OCI-LY7 (cell line): ENCODE results near the gene TBX5. TPM values are rescaled to one million over a fixed set of nuclear protein-coding genes. Genes with fewer than 3 reads are reported as not detected.

Source experiments
- BruUV-seq: library from RNA; stranded (reverse); fragments of 400-500 nt; replicated peaks from 2 replicates; lab custom pipeline; 2021; lab: Mats Ljungman, UMichigan
- CTCF ChIA-PET: fragments of 300-600 bp; sonication (Branson Sonifier 250); formaldehyde crosslinking; loops from one replicate; lab custom pipeline; 2022; ENCODE audit warnings: antibody characterized with exemption; ENCODE audit not compliant: unreplicated experiment; lab: Charles Lee
- POLR2A ChIA-PET: fragments of 300-600 bp; sonication (Branson Sonifier 250); formaldehyde crosslinking; loops from one replicate; lab custom pipeline; 2022; ENCODE audit warnings: antibody characterized with exemption; lab: Charles Lee
- DNase-seq: peaks from one replicate; pipeline ENCODE4 v3.0.0-alpha.2; 2015; ENCODE audit warnings: low spot score
- H2AFZ ChIP-seq: fragments of 200-600 bp; sonication (generic), shearing (Covaris generic); 2 replicates; pipeline ENCODE4 v1.6.1; 2014; ENCODE audit warnings: mild to moderate bottlenecking, antibody characterized with exemption, low read length, moderate library complexity
- H3K27ac ChIP-seq: fragments of 200-600 bp; sonication (generic); 2 replicates; pipeline ENCODE4 v1.5.1; 2014; ENCODE audit warnings: mixed run types, low read depth, mild to moderate bottlenecking, moderate library complexity, low read length, inconsistent platforms; ENCODE audit not compliant: poor library complexity, severe bottlenecking
- H3K36me3 ChIP-seq: fragments of 200-600 bp; sonication (generic); 2 replicates; pipeline ENCODE4 v1.6.1; 2014; ENCODE audit warnings: mild to moderate bottlenecking, antibody characterized with exemption, low read length, moderate library complexity, mixed read lengths; ENCODE audit not compliant: insufficient read depth
- H3K4me1 ChIP-seq: fragments of 200-600 bp; sonication (generic); 2 replicates; pipeline ENCODE4 v1.5.1; 2014; ENCODE audit warnings: mild to moderate bottlenecking, low read length; ENCODE audit not compliant: insufficient read depth, poor library complexity, severe bottlenecking
- H3K4me2 ChIP-seq: fragments of 200-600 bp; sonication (generic); 2 replicates; pipeline ENCODE4 v1.6.1; 2014; ENCODE audit warnings: mild to moderate bottlenecking, low read length
- H3K4me3 ChIP-seq: fragments of 200-600 bp; sonication (generic); 2 replicates; pipeline ENCODE4 v1.5.1; 2014; ENCODE audit warnings: mild to moderate bottlenecking, low read depth, low read length; ENCODE audit not compliant: poor library complexity, severe bottlenecking
- H3K79me2 ChIP-seq: fragments of 200-600 bp; sonication (generic); 2 replicates; pipeline ENCODE4 v1.6.1; 2016; ENCODE audit warnings: low read depth, mild to moderate bottlenecking, low read length, moderate library complexity, mixed read lengths; ENCODE audit not compliant: insufficient read depth
- H3K9me2 ChIP-seq: fragments of 200-600 bp; sonication (generic); 2 replicates; pipeline ENCODE4 v1.6.1; 2016; ENCODE audit warnings: mild to moderate bottlenecking, low read length, mixed read lengths; ENCODE audit not compliant: insufficient read depth
- H3K9me3 ChIP-seq: fragments of 200-600 bp; sonication (generic); 2 replicates; pipeline ENCODE4 v1.6.1; 2014; ENCODE audit warnings: mild to moderate bottlenecking, mixed run types, low read length, mixed read lengths
- H4K20me1 ChIP-seq: fragments of 200-600 bp; sonication (generic); 2 replicates; pipeline ENCODE4 v1.6.1; 2014; ENCODE audit warnings: mild to moderate bottlenecking, antibody characterized with exemption, low read length, moderate library complexity, mixed read lengths; ENCODE audit not compliant: insufficient read depth
- EZH2phosphoT487 ChIP-seq: fragments of 200-600 bp; sonication (generic); IDR thresholded peaks from 2 replicates; pipeline ENCODE4 v1.6.1; 2018; ENCODE audit warnings: low read depth, borderline replicate concordance, mild to moderate bottlenecking, mixed run types, antibody characterized with exemption, low read length, moderate library complexity, mixed read lengths
- intact Hi-C: fragments of 100-400 bp; cut with micrococcal nuclease; formaldehyde crosslinking; loops from one replicate; pipeline ENCODE4 v1.10.0; 2022; ENCODE audit not compliant: unreplicated experiment
- total RNA-seq, 2 experiments: library from RNA; depleted of rRNA in 1 of 2; stranded (reverse); fragments of >200 nt in 1 of 2; shearing (Covaris generic) in 1 of 2; gene quantifications; 2 replicates each; pipeline ENCODE4 v1.2.3, GENCODE V29; 2014 to 2022
- TF ChIP-seq, protein P1 (sequence below): fragments of 200-600 bp; sonication (generic); conservative IDR thresholded peaks from 2 replicates; pipeline ENCODE4 v1.5.1; 2014; ENCODE audit warnings: mild to moderate bottlenecking, antibody characterized with exemption, low read length, moderate library complexity, mixed read lengths

The TBX5 gene
- total RNA-seq, 2 experiments from 2014 or later: not detected

DNA sequence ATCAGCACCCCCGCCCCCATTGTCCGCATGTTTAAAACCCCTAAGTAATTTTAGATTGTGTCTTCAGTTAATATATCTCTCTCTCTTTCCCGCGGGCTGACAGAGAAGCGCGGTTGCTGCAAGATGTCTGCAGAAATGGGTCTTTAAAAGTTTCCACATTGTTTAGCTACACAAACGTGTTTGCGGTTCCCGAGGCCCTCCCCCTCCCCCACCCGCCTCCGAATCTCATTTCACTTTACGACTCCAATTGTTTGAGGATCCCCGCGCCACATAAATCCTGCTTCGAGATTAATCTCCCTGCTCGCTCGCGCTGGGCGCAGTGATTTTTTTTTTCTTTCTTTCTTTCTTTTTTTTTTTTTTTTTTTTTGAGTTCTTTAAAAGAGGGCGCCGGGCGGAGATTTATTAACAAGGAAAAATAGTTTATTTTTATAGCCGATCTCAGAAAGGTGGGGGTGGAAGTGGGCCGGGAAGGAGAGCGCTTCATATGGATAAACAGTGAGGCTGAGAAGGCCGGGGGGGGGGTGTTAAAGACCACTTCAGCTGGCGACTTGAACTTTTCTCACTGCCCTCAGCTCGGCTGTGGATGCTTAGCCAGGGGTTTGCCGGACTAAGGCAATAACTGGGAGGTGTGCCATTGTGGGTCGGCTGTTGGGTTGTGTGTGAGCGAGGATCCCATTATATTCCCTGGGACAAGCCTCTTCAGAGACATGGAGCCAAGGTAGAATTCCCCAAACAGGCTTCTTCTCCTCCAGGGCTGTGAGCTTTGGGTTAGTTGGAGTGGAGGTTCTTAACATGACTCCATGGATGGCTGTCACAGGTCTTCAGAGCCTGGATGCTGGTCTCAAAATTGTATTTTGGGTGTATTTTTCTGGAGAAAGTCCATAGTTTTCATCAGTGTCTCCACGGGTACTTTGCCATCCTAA is 39.7 kb upstream of the TBX5 start:
- no peak overlapping the region for H3K4me3 ChIP-seq
- no peak overlapping the region for H3K27ac ChIP-seq
- no peak overlapping the region for H3K4me2 ChIP-seq
- no peaks in the 10 kb centered on the region for H3K9me3 ChIP-seq
- no peaks in the 10 kb centered on the region for H3K9me2 ChIP-seq
- intact Hi-C loops: no loop called here
- no peaks in the 10 kb centered on the region for H3K36me3 ChIP-seq
- H3K4me1 ChIP-seq: no peaks in the 10 kb centered on the region
- BruUV-seq: no TSS peak
- ChIA-PET CTCF (no interaction called here), POLR2A (no interaction called here)
- no peaks in the 10 kb centered on the region for H4K20me1 ChIP-seq
- no peak overlapping the region for H2AFZ ChIP-seq
- DNase-seq: no peak
- H3K79me2 ChIP-seq: no peaks in the 10 kb centered on the region
- TF ChIP-seq EZH2phosphoT487: no peak
- TF ChIP-seq, protein P1, sequence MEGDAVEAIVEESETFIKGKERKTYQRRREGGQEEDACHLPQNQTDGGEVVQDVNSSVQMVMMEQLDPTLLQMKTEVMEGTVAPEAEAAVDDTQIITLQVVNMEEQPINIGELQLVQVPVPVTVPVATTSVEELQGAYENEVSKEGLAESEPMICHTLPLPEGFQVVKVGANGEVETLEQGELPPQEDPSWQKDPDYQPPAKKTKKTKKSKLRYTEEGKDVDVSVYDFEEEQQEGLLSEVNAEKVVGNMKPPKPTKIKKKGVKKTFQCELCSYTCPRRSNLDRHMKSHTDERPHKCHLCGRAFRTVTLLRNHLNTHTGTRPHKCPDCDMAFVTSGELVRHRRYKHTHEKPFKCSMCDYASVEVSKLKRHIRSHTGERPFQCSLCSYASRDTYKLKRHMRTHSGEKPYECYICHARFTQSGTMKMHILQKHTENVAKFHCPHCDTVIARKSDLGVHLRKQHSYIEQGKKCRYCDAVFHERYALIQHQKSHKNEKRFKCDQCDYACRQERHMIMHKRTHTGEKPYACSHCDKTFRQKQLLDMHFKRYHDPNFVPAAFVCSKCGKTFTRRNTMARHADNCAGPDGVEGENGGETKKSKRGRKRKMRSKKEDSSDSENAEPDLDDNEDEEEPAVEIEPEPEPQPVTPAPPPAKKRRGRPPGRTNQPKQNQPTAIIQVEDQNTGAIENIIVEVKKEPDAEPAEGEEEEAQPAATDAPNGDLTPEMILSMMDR: no peak

DNA sequence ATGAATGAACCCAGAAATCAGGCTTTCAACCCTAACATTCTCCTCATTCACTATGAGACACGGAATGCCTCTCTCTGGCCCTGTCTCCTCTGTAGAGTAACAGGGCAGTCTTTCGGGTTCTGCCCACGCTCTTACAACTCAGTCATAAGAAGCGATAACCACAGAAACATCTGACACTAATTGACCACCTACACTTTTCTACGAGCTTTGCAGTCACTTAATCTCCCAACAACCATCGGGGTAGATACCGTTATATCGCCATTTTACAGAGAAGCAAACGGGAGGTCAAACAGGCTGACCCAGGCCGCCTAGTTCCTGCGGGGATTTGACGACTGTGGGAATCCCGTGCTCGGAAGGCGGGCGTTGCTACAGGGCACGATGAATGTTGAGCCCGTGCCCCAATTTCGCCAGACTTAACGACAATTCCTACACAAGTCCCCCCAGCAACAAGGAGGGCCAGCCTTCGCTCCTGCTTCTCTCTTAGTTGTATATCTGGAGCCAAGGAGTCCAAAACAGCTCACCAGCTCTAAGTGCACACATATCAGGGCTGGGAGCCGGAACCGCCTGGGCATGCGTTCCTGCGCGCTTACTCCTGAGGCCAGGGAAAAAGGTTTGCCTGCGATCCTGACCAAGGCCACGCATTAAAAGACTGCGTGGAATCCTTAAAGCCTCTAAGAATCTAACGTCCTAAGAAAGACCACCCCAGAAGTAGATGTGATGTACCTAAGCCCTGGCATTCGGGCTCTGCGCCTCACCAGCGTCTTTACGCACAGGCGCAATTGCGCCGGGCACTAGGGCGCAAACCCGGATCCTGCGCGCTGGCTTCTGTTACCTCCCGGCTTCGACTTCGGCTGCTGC is 38.7 kb upstream of the TBX5 start:
- no peak for TF ChIP-seq EZH2phosphoT487
- TF ChIP-seq, protein P1: no peak
- no peaks in the 10 kb centered on the region for H3K9me2 ChIP-seq
- no peak overlapping the region for H3K4me3 ChIP-seq
- H3K4me1 ChIP-seq: no peaks in the 10 kb centered on the region
- DNase-seq: no peak
- intact Hi-C loops: no loop called here
- H3K27ac ChIP-seq: no peak overlapping the region
- no peak overlapping the region for H3K4me2 ChIP-seq
- CTCF ChIA-PET: no interaction called here
- no peak overlapping the region for H2AFZ ChIP-seq
- no peaks in the 10 kb centered on the region for H4K20me1 ChIP-seq
- POLR2A ChIA-PET: no interaction called here
- H3K79me2 ChIP-seq: no peaks in the 10 kb centered on the region
- no peaks in the 10 kb centered on the region for H3K9me3 ChIP-seq
- BruUV-seq: no TSS peak
- no peaks in the 10 kb centered on the region for H3K36me3 ChIP-seq
